Measurements from ENCODE around the gene ZDHHC9. TPM values are rescaled to one million over a fixed set of nuclear protein-coding genes. Genes with fewer than 3 reads are reported as not detected.

The ZDHHC9 gene
- total and polyA plus RNA-seq, 2 of the 4 experiments (the other 2 are of a cell fraction) = 17.7 to 28.4 TPM

DNA sequence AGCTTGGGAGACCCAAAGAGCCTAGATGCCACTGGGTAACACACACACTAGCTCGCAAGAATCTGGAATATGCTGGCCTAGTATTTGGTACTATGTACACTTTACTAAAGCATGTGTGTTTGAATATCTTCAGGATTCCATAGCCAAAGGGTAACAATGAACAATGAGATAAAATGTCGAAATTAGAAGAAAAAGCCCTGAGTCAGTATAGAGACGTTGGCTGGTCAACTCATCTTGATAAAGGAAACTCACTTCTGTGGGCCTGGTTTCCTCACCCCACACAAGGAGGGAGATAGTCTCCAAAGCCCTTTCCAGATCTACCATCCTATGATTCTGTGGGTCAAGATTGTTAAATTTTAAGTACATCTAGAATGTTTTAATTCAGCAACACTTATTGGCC, 6.9 kb downstream of the ZDHHC9 start:
- H3K4me2 ChIP-seq (ENCODE audit: low read depth, low read length) = no peak overlapping the region
- peaks cover 9 to 29% of the 10 kb centered on the region in 2 experiments for H3K79me1 ChIP-seq (ENCODE audit: low read depth in 1 of 2, low read length in 2 of 2)
- no peaks in the 10 kb centered on the region for H3K9me3 ChIP-seq (ENCODE audit: control insufficient read depth, insufficient read depth, low read length)
- H3K18ac ChIP-seq (ENCODE audit: low read depth, low read length) = no peak overlapping the region
- H4K91ac ChIP-seq (ENCODE audit: insufficient read depth, low read depth, low read length) = no peak overlapping the region
- intact Hi-C loops (cut with micrococcal nuclease) = no loop called here
- no peak overlapping the region for H2BK20ac ChIP-seq (ENCODE audit: low read depth, low read length)
- no peak overlapping the region for H3K9ac ChIP-seq (ENCODE audit: low read depth, low read length)
- no peak overlapping the region for H2AK5ac ChIP-seq (ENCODE audit: low read depth, low read length)
- no peak overlapping the region for H2BK5ac ChIP-seq (ENCODE audit: low read depth, low read length, poor library complexity, severe bottlenecking)
- H3K56ac ChIP-seq (ENCODE audit: extremely low read depth, insufficient read depth, low read length) = no peak overlapping the region
- H3K4ac ChIP-seq (ENCODE audit: low read depth, low read length) = no peak overlapping the region
- POLR2A ChIA-PET (ENCODE audit: unreplicated experiment) = no interaction called here
- H2BK120ac ChIP-seq (ENCODE audit: low read depth, low read length) = no peak overlapping the region
- H3K4me3 ChIP-seq (ENCODE audit: insufficient read depth, low read depth, low read length) = no peak overlapping the region
- peaks cover 6% of the 10 kb centered on the region for H3K36me3 ChIP-seq (ENCODE audit: control insufficient read depth, insufficient read depth, low read length)
- H4K20me1 ChIP-seq (ENCODE audit: insufficient read depth, low read length) = peaks cover 11% of the 10 kb centered on the region
- no peak overlapping the region for H3K14ac ChIP-seq (replicated peaks; ENCODE audit: low read depth, low read length)
- no peak for ATAC-seq (ENCODE audit: low read depth)
- in situ Hi-C loops (cut with MboI; ENCODE audit: low sequenced_read_pairs) = no loop called here
- no peak overlapping the region for H2BK15ac ChIP-seq (ENCODE audit: low read depth, low read length)
- 100% methylated on average over 1 of the region's 3 CpGs; no CpG with 5 or more reads in 1 of the 2 experiments for WGBS, 2 experiments (ENCODE audit: extremely low coverage in 2 of 2, insufficient read length in 1 of 2)
- no peak overlapping the region for H2AK9ac ChIP-seq (replicated peaks; ENCODE audit: low read depth, low read length, poor library complexity)
- no peak for DNase-seq
- TF ChIP-seq MXI1 (IDR thresholded peaks at IDR 0.05; ENCODE audit: borderline replicate concordance, low read depth, low read length) = no peak
- TF ChIP-seq NFE2L2 (IDR thresholded peaks at IDR 0.05; ENCODE audit: low read depth, low read length) = no peak
- TF ChIP-seq POLR2A (IDR thresholded peaks at IDR 0.05; ENCODE audit: low read depth, low read length) = no peak
- peaks cover 4% of the 10 kb centered on the region for H3K4me1 ChIP-seq (ENCODE audit: control insufficient read depth, insufficient read depth, low read length)
- no peaks in the 10 kb centered on the region for H3K27me3 ChIP-seq (ENCODE audit: control insufficient read depth, insufficient read depth, low read length)
- CTCF ChIA-PET = no interaction called here
- H2AFZ ChIP-seq (replicated peaks; ENCODE audit: low read length, poor library complexity) = no peak overlapping the region
- H4K5ac ChIP-seq (ENCODE audit: low read depth, low read length) = no peak overlapping the region
- H3K27ac ChIP-seq (ENCODE audit: insufficient read depth, low read length) = no peak overlapping the region
- no peak overlapping the region for H4K8ac ChIP-seq (ENCODE audit: low read depth in 2 of 2, low read length in 2 of 2)
- no peak overlapping the region for H3K23ac ChIP-seq (ENCODE audit: low read depth, low read length)
- no peaks in the 10 kb centered on the region; the same call in 1 of the 2 replicates for H3K9me1 ChIP-seq (ENCODE audit: insufficient read depth, low read length)
- BruUV-seq (replicated peaks) = no TSS peak
- dilution Hi-C loops (cut with HindIII; ENCODE audit: low sequenced_read_pairs, unreplicated experiment) = no loop called here

Measured in IMR-90 (cell line).